HUES48 (cell line): Measurements from ENCODE around the gene ZSWIM4.
A peak's percentile ranks its signal among the peaks of the same experiment; 100 is the strongest.

Experiments used
- H3K27ac ChIP-seq: one replicate; pipeline ENCODE4 v1.7.0; 2013; ENCODE audit warnings: low read depth, low read length, inconsistent platforms
- H3K27me3 ChIP-seq: 2 replicates; pipeline ENCODE4 v1.6.1; 2013; ENCODE audit warnings: mild to moderate bottlenecking, low read length; ENCODE audit not compliant: control insufficient read depth, insufficient read depth
- H3K36me3 ChIP-seq: 2 replicates; pipeline ENCODE4 v1.6.1; 2013; ENCODE audit warnings: low read length; ENCODE audit not compliant: control insufficient read depth, insufficient read depth
- H3K4me1 ChIP-seq: 2 replicates; pipeline ENCODE4 v1.6.1; 2013; ENCODE audit warnings: mild to moderate bottlenecking, low read length; ENCODE audit not compliant: control insufficient read depth, insufficient read depth
- H3K4me3 ChIP-seq: 2 replicates; pipeline ENCODE4 v1.5.1; 2013; ENCODE audit warnings: mild to moderate bottlenecking, low read depth, low read length
- H3K9ac ChIP-seq: 2 replicates; pipeline ENCODE4 v1.6.1; 2013; ENCODE audit warnings: mild to moderate bottlenecking, low read depth, low read length, moderate library complexity
- H3K9me3 ChIP-seq: 2 replicates; pipeline ENCODE4 v1.6.1; 2013; ENCODE audit warnings: low read length; ENCODE audit not compliant: control insufficient read depth, insufficient read depth

ZSWIM4 gene

DNA sequence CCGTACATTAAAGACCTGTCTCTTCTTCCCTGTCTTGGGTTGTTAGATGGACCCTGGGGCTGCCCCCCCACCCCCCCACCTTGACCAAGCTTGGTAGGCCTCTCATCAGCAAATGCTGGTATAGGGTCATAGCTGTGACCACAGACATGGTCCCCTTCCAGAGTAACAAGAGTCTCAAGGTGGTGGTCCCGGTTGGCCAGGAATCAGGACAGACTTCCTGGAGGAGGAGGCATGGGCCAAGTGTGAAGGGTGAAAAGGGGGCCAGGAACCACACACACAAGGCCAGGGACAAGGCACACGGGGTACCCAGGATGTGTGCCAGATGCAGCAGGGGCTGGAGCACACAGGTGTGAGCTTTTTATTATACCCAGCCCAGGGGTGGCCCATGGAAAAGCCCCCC is 32.0 kb upstream of the ZSWIM4 start:
- no peak overlapping the region for H3K27ac ChIP-seq
- H3K9ac ChIP-seq: no peak overlapping the region
- no peaks in the 10 kb centered on the region for H3K27me3 ChIP-seq
- H3K9me3 ChIP-seq: no peaks in the 10 kb centered on the region
- no peaks in the 10 kb centered on the region; the same call in 1 of the 2 replicates for H3K4me1 ChIP-seq
- peaks cover 42% of the 10 kb centered on the region for H3K36me3 ChIP-seq
- H3K4me3 ChIP-seq: no peak overlapping the region

DNA sequence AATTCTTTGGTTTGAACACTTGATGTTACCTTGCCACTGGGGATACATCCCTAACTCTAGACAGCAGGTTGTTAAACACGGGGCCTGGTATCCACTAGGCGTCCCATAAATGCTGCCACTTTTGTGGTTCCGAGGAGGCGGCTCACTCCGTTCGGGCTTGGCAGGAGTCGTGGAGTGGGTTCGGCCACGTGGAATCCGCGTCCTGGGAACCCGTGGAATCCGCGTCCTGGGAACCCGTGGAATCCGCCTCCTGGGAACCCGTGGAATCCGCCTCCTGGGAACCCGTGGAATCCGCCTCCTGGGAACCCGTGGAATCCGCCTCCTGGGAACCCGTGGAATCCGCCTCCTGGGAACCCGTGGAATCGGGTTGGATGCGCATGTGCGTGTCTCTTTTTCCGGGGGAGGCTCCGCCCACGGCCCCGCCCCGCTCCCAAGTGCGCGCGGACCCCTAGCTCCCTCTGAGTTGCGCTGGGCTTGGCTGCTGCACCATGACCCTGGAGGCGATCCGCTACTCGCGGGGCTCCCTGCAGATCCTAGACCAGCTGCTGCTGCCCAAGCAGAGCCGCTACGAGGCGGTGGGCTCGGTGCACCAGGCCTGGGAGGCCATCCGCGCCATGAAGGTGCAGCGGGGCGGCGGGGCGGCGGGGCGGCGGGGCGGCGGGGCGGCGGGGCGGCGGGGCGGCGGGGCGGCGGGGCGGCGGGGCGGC is 31.0 kb upstream of the ZSWIM4 start, which contains the start of gene MRI1:
MRI1 (plus strand) TSS at position 422 of the 707 bp plus-strand sequence; CDS start at position 489, 67 bp downstream.
- no peak within 1 kb of the TSS for H3K27ac ChIP-seq
- peaks cover 33% of the 10 kb centered on the region for H3K36me3 ChIP-seq
- H3K4me1 ChIP-seq: no peaks in the 10 kb centered on the region; the same call in 1 of the 2 replicates
- peak within 1 kb of the TSS; percentile 73 for H3K4me3 ChIP-seq
- H3K9me3 ChIP-seq: no peaks in the 10 kb centered on the region
- H3K27me3 ChIP-seq: no peaks in the 10 kb centered on the region
- H3K9ac ChIP-seq: peak within 1 kb of the TSS; percentile 25; the same call in 1 of the 2 replicates

DNA sequence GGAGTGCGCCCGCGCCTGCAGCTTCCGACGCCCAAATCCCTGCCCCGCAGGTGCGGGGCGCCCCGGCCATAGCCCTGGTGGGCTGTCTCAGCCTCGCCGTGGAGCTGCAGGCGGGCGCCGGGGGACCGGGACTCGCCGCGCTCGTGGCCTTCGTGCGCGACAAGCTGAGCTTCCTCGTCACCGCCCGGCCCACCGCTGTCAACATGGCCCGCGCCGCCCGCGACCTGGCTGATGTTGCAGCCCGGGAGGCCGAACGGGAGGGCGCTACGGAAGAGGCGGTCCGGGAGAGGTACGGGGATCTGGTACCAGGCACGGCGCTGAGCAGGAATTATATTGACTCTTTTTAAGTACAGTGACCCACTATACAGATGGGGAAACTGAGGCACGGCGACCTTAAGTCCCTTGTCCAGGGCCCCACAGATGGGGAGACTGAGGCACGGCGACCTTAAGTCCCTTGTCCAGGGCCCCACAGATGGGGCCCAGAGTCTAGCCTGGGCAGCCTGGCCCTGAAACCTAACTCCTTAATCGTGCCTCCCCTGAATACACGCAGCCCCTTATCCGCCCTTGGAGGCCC is 30.3 kb upstream of the ZSWIM4 start:
- H3K9me3 ChIP-seq: no peaks in the 10 kb centered on the region
- peaks cover 32% of the 10 kb centered on the region for H3K36me3 ChIP-seq
- H3K4me1 ChIP-seq: no peaks in the 10 kb centered on the region; the same call in 1 of the 2 replicates
- no peak overlapping the region for H3K27ac ChIP-seq
- no peaks in the 10 kb centered on the region for H3K27me3 ChIP-seq
- H3K9ac ChIP-seq: peak overlapping the region; percentile 1; the same call in 1 of the 2 replicates
- peak overlapping the region; percentile 73 for H3K4me3 ChIP-seq

DNA sequence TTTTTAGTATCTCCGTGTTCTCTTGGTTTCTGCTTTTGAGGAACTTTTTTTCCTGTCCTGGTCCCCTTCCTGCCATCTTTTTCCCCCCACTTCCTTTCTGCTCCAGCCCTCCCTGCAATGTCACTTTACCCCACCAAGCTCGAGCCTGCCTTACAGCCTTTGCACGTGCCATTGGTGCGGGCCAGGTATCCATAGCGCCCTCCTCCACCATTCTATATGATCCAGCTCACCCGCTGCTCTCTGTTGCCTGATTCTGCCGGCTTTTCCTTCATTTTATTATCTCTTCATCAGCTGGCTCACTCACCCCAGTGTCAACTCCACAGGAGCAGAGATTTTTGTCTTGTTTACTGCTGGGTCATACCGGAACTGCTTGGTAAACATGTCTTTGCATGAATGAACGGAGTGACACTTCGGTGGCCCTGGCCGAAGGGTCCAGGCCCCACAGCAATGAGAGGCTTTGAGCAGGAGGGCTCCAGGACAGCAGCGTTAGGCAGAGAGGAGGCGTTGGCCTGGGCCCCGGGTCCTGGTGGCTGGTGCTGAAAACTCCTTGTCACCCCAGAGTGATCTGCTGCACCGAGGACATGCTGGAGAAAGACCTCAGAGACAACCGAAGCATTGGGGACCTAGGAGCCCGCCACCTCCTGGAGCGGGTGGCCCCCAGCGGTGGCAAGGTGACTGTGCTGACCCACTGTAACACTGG is 29.7 kb upstream of the ZSWIM4 start:
- Histone ChIP-seq H3K9ac (no peak overlapping the region), H3K36me3 (peaks cover 29% of the 10 kb centered on the region), H3K4me3 (peak overlapping the region; percentile 73), H3K27ac (no peak overlapping the region), H3K27me3 (no peaks in the 10 kb centered on the region), H3K9me3 (no peaks in the 10 kb centered on the region), H3K4me1 (no peaks in the 10 kb centered on the region; the same call in 1 of the 2 replicates)

DNA sequence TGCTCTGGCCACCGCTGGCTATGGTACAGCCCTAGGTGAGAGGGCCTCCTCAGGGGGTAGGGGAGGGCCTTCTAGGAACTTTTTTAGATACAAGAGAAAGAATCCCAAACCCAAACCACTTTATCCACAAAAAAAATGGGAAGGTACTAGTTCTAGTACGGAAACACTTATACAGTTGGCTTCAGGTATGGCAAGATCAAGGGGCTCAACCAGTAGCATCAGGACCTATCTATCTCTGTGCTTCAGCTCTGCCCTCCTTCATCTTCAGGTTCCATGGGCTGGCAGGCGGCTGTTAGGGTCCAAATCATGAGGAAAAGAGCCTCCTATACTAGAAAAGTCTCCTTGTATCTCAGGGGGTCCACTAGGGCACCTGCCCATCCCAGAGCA is 29.2 kb upstream of the ZSWIM4 start:
- no peaks in the 10 kb centered on the region for H3K27me3 ChIP-seq
- peaks cover 27% of the 10 kb centered on the region for H3K36me3 ChIP-seq
- H3K4me1 ChIP-seq: no peaks in the 10 kb centered on the region; the same call in 1 of the 2 replicates
- no peak overlapping the region for H3K27ac ChIP-seq
- no peak overlapping the region for H3K4me3 ChIP-seq
- no peak overlapping the region for H3K9ac ChIP-seq
- H3K9me3 ChIP-seq: no peaks in the 10 kb centered on the region

DNA sequence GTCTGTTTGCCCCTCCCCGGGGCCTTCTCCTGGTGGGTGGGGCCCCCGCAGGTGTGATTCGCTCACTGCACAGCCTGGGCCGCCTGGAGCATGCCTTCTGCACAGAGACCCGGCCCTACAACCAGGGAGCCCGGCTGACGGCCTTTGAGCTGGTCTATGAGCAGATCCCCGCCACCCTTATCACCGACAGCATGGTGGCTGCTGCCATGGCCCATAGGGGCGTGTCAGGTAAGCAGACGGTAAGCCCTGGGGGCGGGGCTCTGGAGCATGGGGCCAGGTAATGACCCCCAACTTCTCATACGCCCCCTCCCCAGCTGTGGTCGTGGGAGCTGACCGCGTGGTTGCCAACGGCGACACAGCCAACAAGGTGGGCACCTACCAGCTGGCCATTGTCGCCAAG is 26.7 kb upstream of the ZSWIM4 start:
- Histone ChIP-seq H3K4me1 (no peaks in the 10 kb centered on the region; the same call in 1 of the 2 replicates), H3K4me3 (no peak overlapping the region), H3K27me3 (no peaks in the 10 kb centered on the region), H3K9ac (no peak overlapping the region), H3K36me3 (peaks cover 8% of the 10 kb centered on the region; the same call in 1 of the 2 replicates), H3K9me3 (no peaks in the 10 kb centered on the region), H3K27ac (no peak overlapping the region)

DNA sequence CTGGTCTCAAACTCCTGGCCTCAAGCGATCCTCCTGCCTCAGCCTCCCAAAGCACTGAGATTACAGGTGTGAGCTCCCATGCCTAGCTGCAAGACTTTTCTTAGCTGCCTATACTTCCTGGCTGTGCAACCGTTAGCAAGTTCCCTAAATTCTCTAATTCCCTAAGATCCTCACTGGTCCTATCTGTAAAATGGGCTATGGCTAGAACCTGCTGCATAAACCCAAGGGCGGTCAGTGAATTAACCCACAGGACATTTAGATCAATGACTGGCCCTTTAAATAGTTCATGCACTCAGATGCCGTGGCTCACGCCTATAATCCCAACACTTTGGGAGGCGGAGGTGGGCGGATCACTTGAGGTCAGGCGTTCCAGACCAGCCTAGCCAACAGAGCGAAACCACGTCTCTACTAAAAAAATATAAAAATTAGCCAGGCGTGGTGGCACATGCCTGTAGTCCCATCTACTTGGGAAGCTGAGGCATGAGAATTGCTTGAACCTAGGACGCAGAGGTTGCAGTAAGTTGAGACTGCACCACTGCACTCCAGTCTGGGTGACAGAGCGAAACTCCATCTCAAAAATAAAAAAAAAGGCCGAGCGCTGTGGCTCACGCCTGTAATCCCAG is 25.1 kb upstream of the ZSWIM4 start:
- H3K9ac ChIP-seq: no peak overlapping the region
- no peaks in the 10 kb centered on the region for H3K27me3 ChIP-seq
- no peak overlapping the region for H3K4me3 ChIP-seq
- H3K27ac ChIP-seq: no peak overlapping the region
- no peaks in the 10 kb centered on the region; the same call in 1 of the 2 replicates for H3K4me1 ChIP-seq
- H3K9me3 ChIP-seq: no peaks in the 10 kb centered on the region
- H3K36me3 ChIP-seq: peaks cover 8% of the 10 kb centered on the region; the same call in 1 of the 2 replicates

DNA sequence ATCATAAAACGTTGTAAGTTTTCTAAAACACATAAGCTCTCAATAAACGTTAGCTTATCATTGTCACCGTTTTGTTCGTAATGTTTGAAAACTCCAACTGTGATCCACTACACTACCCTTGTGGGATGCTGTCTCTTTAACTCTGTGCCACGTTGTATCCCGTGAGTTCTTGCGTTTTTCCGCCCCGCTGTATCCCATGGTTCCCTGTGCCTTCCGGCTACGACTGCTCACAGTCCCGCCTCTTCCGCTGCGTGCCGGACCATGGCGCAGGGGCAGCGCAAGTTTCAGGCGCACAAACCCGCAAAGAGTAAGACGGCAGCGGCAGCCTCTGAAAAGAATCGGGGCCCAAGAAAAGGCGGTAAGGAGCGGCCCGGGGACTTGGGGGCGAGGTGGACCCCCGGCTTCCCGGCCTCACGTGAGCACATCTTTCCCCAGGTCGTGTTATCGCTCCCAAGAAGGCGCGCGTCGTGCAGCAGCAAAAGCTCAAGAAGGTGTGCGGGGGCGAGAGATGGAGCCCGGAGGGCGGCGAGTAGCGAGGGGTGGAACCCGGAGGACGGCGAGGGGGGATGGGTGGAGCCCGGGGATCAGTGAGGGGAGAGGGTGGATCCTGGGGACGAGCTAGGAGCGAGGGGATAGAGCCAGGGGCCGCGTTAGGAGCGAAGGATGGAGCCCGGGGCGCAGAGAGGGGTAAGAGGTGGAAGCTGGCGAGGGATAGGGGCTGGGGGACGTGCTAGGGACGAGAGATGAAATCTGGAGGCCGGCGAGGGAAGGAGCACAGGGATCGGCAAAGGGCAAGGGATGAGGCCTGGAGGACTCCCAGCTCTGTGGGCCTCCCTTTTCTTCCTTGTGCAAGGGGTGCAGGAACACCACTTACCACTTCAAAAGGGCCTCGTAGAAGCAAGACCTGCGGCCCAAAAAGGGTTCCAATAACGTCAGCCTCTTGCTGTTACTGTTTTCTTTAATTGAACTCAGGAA is 20.7 kb upstream of the ZSWIM4 start, which contains the start of gene C19orf53:
C19orf53 (plus strand) TSS at position 240 of the 975 bp plus-strand sequence; CDS start at position 262, 22 bp downstream.
- no peaks in the 10 kb centered on the region for H3K4me1 ChIP-seq
- peak within 1 kb of the TSS; percentile 89 for H3K4me3 ChIP-seq
- peaks cover 35% of the 10 kb centered on the region for H3K36me3 ChIP-seq
- peak within 1 kb of the TSS; percentile 92 for H3K9ac ChIP-seq
- no peaks in the 10 kb centered on the region for H3K27me3 ChIP-seq
- H3K27ac ChIP-seq: peak within 1 kb of the TSS; percentile 97
- H3K9me3 ChIP-seq: no peaks in the 10 kb centered on the region

DNA sequence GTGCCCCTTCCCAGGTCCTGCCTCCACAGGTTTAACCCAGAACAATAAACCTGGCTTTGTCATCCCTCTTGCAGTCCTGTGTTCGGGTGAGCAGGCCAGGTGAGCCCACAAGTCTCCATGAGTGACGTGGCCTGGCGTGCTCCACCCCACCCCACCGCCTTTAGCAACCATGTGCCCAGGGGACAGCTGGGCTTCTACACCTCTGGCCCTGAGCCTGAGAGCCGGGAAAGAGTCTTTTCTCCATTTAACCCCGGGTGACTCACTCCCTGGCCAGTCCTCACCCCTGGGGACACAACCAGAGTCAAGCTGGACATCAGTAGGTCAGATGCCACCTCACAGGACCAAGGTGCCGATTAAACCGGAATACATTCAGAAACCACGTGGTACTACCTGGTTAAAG is 16.8 kb upstream of the ZSWIM4 start:
- Histone ChIP-seq H3K4me3 (no peak overlapping the region), H3K4me1 (peaks cover 3% of the 10 kb centered on the region; the same call in 1 of the 2 replicates), H3K27me3 (no peaks in the 10 kb centered on the region), H3K27ac (no peak overlapping the region), H3K9me3 (no peaks in the 10 kb centered on the region), H3K36me3 (peaks cover 30% of the 10 kb centered on the region), H3K9ac (no peak overlapping the region)

DNA sequence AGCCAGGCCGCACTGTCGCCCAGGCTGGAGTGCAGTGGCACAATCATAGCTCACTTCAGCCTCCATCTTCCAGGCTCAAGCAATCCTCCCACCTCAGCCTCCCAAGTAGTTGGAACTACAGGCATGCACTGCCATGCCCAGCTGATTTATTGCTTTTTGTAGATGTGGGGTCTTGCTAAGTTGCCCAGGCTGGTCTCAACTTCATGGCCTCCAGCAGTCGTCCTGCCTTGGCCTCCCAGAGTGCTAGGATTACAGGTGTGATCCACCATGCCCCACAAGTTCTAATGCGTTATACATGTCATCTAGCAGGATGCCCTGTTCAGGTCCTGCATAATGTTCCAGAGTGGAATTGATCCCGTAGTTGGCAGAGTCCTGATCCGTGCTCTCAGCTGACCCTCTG is 16.4 kb upstream of the ZSWIM4 start:
- Histone ChIP-seq H3K27ac (no peak overlapping the region), H3K27me3 (no peaks in the 10 kb centered on the region), H3K36me3 (peaks cover 30% of the 10 kb centered on the region), H3K9ac (no peak overlapping the region), H3K4me3 (no peak overlapping the region), H3K9me3 (no peaks in the 10 kb centered on the region), H3K4me1 (peaks cover 3% of the 10 kb centered on the region; the same call in 1 of the 2 replicates)
